Progenitor cell of endocrine pancreas (in vitro differentiated cells): Measurements from ENCODE around the gene TGFB1. TPM values are rescaled to one million over a fixed set of nuclear protein-coding genes. Genes with fewer than 3 reads are reported as not detected.
"Not testable (repeated sequence)": the region's sequence is repeated elsewhere in the genome, so short reads cannot be mapped to it uniquely, and the experiment has no call there.

ENCODE experiments used
- DNase-seq: peaks from one replicate; pipeline ENCODE4 v3.0.0; 2021; ENCODE audit warnings: low spot score; ENCODE audit not compliant: unreplicated experiment
- H3K27ac Mint-ChIP-seq: 2 replicates; pipeline ENCODE4 v1.8.0; 2021; ENCODE audit warnings: mild to moderate bottlenecking, moderate library complexity, mixed read lengths
- H3K27me3 Mint-ChIP-seq: 2 replicates; pipeline ENCODE4 v1.8.0; 2021; ENCODE audit warnings: mixed read lengths
- H3K36me3 Mint-ChIP-seq: 2 replicates; pipeline ENCODE4 v1.8.0; 2022; ENCODE audit warnings: mixed read lengths; ENCODE audit not compliant: insufficient read depth
- H3K4me1 Mint-ChIP-seq: 2 replicates; pipeline ENCODE4 v1.8.0; 2021; ENCODE audit warnings: low read depth, mixed read lengths
- H3K4me3 Mint-ChIP-seq: 2 replicates; pipeline ENCODE4 v1.8.0; 2021; ENCODE audit warnings: low read depth, mild to moderate bottlenecking, moderate library complexity, mixed read lengths
- H3K9me3 Mint-ChIP-seq: 2 replicates; pipeline ENCODE4 v1.8.0; 2021; ENCODE audit warnings: low read depth, mixed read lengths
- CTCF ChIP-seq: fragments of 200-600 bp; sonication (generic); IDR thresholded peaks from one replicate; pipeline ENCODE4 v1.5.0; 2021; ENCODE audit warnings: antibody characterized with exemption, mild to moderate bottlenecking; ENCODE audit not compliant: unreplicated experiment
- total RNA-seq: library from RNA; stranded (reverse); gene quantifications from 2 replicates; pipeline ENCODE4 v1.2.1, GENCODE V29; 2021

Gene TGFB1
- total RNA-seq, 1 donor from 2014 or later, result 4.3 TPM

DNA sequence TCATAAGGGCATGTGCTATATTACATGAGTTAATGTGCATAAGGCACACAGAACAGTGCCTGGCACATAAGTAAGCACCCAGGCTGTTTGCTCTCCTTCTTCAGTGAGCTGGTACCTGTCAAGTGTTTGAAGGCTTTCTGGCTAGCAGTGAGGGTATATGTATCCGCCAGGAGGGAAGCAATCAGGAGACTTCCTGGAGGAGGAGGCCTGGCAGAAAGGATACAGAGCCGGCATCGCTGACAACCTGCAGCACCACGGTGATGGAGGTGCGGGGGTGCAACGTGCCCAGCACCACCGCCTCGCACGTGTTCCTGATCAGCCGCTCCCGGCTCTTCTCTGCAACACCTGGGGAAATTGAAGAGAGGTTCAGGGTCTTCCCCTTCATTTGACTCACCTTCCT, 37.9 kb upstream of the TGFB1 start:
- Mint-ChIP-seq H3K27me3 (no peaks in the 10 kb centered on the region), H3K27ac (no peak overlapping the region), H3K36me3 (peaks cover 1% of the 10 kb centered on the region), H3K9me3 (no peaks in the 10 kb centered on the region), H3K4me1 (peaks cover 6% of the 10 kb centered on the region), H3K4me3 (no peak overlapping the region)
- DNase-seq, result no peak
- no peak for TF ChIP-seq CTCF

- Mint-ChIP-seq H3K4me3 (no peak overlapping the region), H3K27me3 (no peaks in the 10 kb centered on the region), H3K4me1 (no peaks in the 10 kb centered on the region), H3K27ac (no peak overlapping the region), H3K9me3 (no peaks in the 10 kb centered on the region), H3K36me3 (peaks cover 3% of the 10 kb centered on the region)
- DNase-seq, result no peak
- TF ChIP-seq CTCF, result no peak
Observed at GRCh38 chr19:41386442-41386841, 32.7 kb upstream of the TGFB1 start.

DNA sequence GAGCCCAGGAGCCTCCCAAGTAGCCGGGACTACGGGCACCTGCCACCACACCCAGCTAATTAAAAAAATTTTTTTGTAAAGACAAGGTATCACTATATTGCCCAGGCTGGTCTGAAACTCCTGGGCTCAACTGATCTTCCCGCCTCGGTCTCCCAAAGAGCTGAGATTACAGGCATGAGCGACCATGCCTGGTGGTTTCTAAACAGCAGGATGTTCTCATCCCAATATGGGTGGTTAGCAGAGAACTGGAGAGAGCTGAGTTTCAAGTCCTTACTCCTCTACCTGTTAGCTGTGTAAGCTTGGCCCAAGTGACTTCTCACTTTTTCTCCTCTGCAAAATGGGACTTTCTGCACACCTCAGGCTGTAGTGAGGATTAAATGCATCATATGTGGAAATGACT, 30.6 kb upstream of the TGFB1 start:
- Mint-ChIP-seq H3K4me1 (no peaks in the 10 kb centered on the region), H3K27me3 (no peaks in the 10 kb centered on the region), H3K36me3 (peaks cover 2% of the 10 kb centered on the region), H3K27ac (no peak overlapping the region), H3K9me3 (no peaks in the 10 kb centered on the region), H3K4me3 (no peak overlapping the region)
- TF ChIP-seq CTCF, result no peak
- no peak for DNase-seq

GRCh38 chr19:41381536-41381935, 27.8 kb upstream of the TGFB1 start:
- H3K4me3 Mint-ChIP-seq, DNase-seq, H3K36me3 Mint-ChIP-seq, H3K27me3 Mint-ChIP-seq, H3K4me1 Mint-ChIP-seq, H3K27ac Mint-ChIP-seq, H3K9me3 Mint-ChIP-seq: not testable (repeated sequence)

- H3K27ac Mint-ChIP-seq, result peak overlapping the region; percentile 41
- H3K4me1 Mint-ChIP-seq, result peaks cover 8% of the 10 kb centered on the region
Observed at GRCh38 chr19:41377977-41378709, 24.4 kb upstream of the TGFB1 start.

More at GRCh38 chr19:41377977-41378709, 24.4 kb upstream of the TGFB1 start:
- TF ChIP-seq CTCF, result peak; percentile 27
- Mint-ChIP-seq H3K36me3 (no peaks in the 10 kb centered on the region), H3K27me3 (no peaks in the 10 kb centered on the region), H3K4me3 (no peak overlapping the region), H3K9me3 (no peaks in the 10 kb centered on the region)
- DNase-seq, result no peak
